ENCODE data around the gene ESRRG. TPM values are rescaled to one million over a fixed set of nuclear protein-coding genes. Genes with fewer than 3 reads are reported as not detected.

The ESRRG gene
- total and polyA plus RNA-seq, 2 donors (not counting 1 experiment from before 2014, with no cell fraction given): 0.06 TPM; not detected in 1

- Histone ChIP-seq H3K9ac (ENCODE audit: low read length) (no peak overlapping the region), H3K36me3 (replicated peaks in 1 of 2; ENCODE audit: control extremely low read depth in 1 of 2, control insufficient read depth in 1 of 2, extremely low read depth in 1 of 2, insufficient read depth in 2 of 2, low read length in 1 of 2) (no peaks in the 10 kb centered on the region), H3K4me3 (ENCODE audit: control extremely low read depth in 1 of 5, extremely low read depth in 1 of 5, insufficient read depth in 1 of 5, low read depth in 2 of 5, low read length in 4 of 5) (no peak overlapping the region), H3K4me1 (ENCODE audit: control insufficient read depth in 2 of 2, insufficient read depth in 2 of 2, low read length in 2 of 2) (no peaks in the 10 kb centered on the region), H2AFZ (ENCODE audit: insufficient read depth, low read depth, low read length, poor library complexity, severe bottlenecking) (no peak overlapping the region), H3K9me3 (ENCODE audit: control extremely low read depth in 1 of 3, control insufficient read depth in 2 of 3, insufficient read depth in 1 of 3, low read length in 2 of 3) (no peaks in the 10 kb centered on the region), H3K27ac (ENCODE audit: low read length in 2 of 2) (no peak overlapping the region), H4K20me1 (ENCODE audit: control insufficient read depth, insufficient read depth, low read length, poor library complexity, severe bottlenecking) (no peaks in the 10 kb centered on the region), H3K4me2 (replicated peaks; ENCODE audit: low read depth, low read length, poor library complexity, severe bottlenecking) (no peak overlapping the region), H3K79me2 (ENCODE audit: control insufficient read depth, insufficient read depth, low read length) (no peaks in the 10 kb centered on the region), H3K27me3 (replicated peaks in 1 of 4; ENCODE audit: control extremely low read depth in 1 of 4, control insufficient read depth in 3 of 4, insufficient read depth in 4 of 4, low read length in 3 of 4) (no peaks in the 10 kb centered on the region)
- ChIA-PET CTCF (no interaction called here), POLR2A (no interaction called here)
- ATAC-seq (ENCODE audit: low read depth): no peak
- intact Hi-C loops (cut with micrococcal nuclease): no loop called here
- Mint-ChIP-seq H3K27me3 (no peaks in the 10 kb centered on the region), H3K27ac (no peak overlapping the region), H3K4me1 (no peaks in the 10 kb centered on the region), H3K4me3 (no peak overlapping the region), H3K9me3 (ENCODE audit: insufficient read depth) (no peaks in the 10 kb centered on the region)
- DNase-seq: no peak
- 96% methylated on average over 8 of the region's 8 CpGs for WGBS (ENCODE audit: insufficient coverage)
- no peak for TF ChIP-seq EZH2 (IDR thresholded peaks at IDR 0.05; ENCODE audit: borderline replicate concordance, insufficient read depth, low read depth, low read length, poor library complexity, severe bottlenecking)
- TF ChIP-seq, protein P1, sequence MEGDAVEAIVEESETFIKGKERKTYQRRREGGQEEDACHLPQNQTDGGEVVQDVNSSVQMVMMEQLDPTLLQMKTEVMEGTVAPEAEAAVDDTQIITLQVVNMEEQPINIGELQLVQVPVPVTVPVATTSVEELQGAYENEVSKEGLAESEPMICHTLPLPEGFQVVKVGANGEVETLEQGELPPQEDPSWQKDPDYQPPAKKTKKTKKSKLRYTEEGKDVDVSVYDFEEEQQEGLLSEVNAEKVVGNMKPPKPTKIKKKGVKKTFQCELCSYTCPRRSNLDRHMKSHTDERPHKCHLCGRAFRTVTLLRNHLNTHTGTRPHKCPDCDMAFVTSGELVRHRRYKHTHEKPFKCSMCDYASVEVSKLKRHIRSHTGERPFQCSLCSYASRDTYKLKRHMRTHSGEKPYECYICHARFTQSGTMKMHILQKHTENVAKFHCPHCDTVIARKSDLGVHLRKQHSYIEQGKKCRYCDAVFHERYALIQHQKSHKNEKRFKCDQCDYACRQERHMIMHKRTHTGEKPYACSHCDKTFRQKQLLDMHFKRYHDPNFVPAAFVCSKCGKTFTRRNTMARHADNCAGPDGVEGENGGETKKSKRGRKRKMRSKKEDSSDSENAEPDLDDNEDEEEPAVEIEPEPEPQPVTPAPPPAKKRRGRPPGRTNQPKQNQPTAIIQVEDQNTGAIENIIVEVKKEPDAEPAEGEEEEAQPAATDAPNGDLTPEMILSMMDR (IDR thresholded peaks at IDR 0.05): no peak
Measured at GRCh38 chr1:216758161-216758560, 34.9 kb upstream of the ESRRG start.

DNA sequence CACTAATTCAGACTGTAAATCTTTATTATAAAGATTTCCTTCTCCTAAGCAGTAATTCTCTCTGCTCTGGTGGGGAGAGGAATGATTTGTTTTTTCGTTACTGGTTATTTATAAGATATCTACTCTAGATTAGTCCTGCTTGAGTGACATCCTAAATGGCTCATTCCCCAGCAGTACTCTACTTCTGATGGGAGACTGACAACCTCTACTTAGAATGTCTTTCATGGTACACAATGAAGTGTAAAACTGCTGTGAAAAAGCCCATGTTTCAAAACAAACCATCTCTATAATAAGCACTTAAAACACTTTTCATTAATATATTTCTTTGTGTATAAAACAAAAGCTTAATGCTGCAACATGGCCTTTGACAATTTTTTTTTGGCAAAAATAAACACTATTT is 33.9 kb upstream of the ESRRG start:
- Histone ChIP-seq H4K20me1 (ENCODE audit: control insufficient read depth, insufficient read depth, low read length, poor library complexity, severe bottlenecking) (no peaks in the 10 kb centered on the region), H3K36me3 (replicated peaks in 1 of 2; ENCODE audit: control extremely low read depth in 1 of 2, control insufficient read depth in 1 of 2, extremely low read depth in 1 of 2, insufficient read depth in 2 of 2, low read length in 1 of 2) (no peaks in the 10 kb centered on the region), H3K9ac (ENCODE audit: low read length) (no peak overlapping the region), H3K79me2 (ENCODE audit: control insufficient read depth, insufficient read depth, low read length) (no peaks in the 10 kb centered on the region), H3K27ac (ENCODE audit: low read length in 2 of 2) (no peak overlapping the region), H3K4me3 (ENCODE audit: control extremely low read depth in 1 of 5, extremely low read depth in 1 of 5, insufficient read depth in 1 of 5, low read depth in 2 of 5, low read length in 4 of 5) (no peak overlapping the region), H3K27me3 (replicated peaks in 1 of 4; ENCODE audit: control extremely low read depth in 1 of 4, control insufficient read depth in 3 of 4, insufficient read depth in 4 of 4, low read length in 3 of 4) (no peaks in the 10 kb centered on the region), H3K9me3 (ENCODE audit: control extremely low read depth in 1 of 3, control insufficient read depth in 2 of 3, insufficient read depth in 1 of 3, low read length in 2 of 3) (no peaks in the 10 kb centered on the region), H3K4me2 (replicated peaks; ENCODE audit: low read depth, low read length, poor library complexity, severe bottlenecking) (no peak overlapping the region), H2AFZ (ENCODE audit: insufficient read depth, low read depth, low read length, poor library complexity, severe bottlenecking) (no peak overlapping the region), H3K4me1 (ENCODE audit: control insufficient read depth in 2 of 2, insufficient read depth in 2 of 2, low read length in 2 of 2) (no peaks in the 10 kb centered on the region)
- DNase-seq: no peak
- no peak for TF ChIP-seq EZH2 (IDR thresholded peaks at IDR 0.05; ENCODE audit: borderline replicate concordance, insufficient read depth, low read depth, low read length, poor library complexity, severe bottlenecking)
- TF ChIP-seq, protein P1 (IDR thresholded peaks at IDR 0.05): no peak
- ChIA-PET POLR2A (no interaction called here), CTCF (no interaction called here)
- no peaks in the 10 kb centered on the region for H3K4me1 Mint-ChIP-seq
- no CpG with 5 or more reads among the region's 1 CpG for WGBS (ENCODE audit: insufficient coverage)
- intact Hi-C loops (cut with micrococcal nuclease): no loop called here
- ATAC-seq (ENCODE audit: low read depth): no peak
- H3K27ac Mint-ChIP-seq: no peak overlapping the region
- H3K27me3 Mint-ChIP-seq: no peaks in the 10 kb centered on the region
- H3K4me3 Mint-ChIP-seq: no peak overlapping the region
- no peaks in the 10 kb centered on the region for H3K9me3 Mint-ChIP-seq (ENCODE audit: insufficient read depth)
